PC-3 (cell line): ENCODE data around the gene RNF5. TPM values are rescaled to one million over a fixed set of nuclear protein-coding genes. Genes with fewer than 3 reads are reported as not detected.

Experiments
- ATAC-seq: fragments of 200-7000 bp; cut with Tn5 transposase; 2 replicates; pipeline ENCODE4 v1.9.1; 2020; ENCODE audit warnings: mild to moderate bottlenecking, moderate library complexity
- BruUV-seq: library from RNA; stranded (reverse); fragments of 400-500 nt; replicated peaks from 2 replicates; lab custom pipeline; 2021; lab: Mats Ljungman, UMichigan
- CTCF ChIA-PET: fragments of 300-600 bp; sonication (Branson Sonifier 250); formaldehyde crosslinking; loops from one replicate; lab custom pipeline; 2022; ENCODE audit warnings: antibody characterized with exemption; lab: Charles Lee
- POLR2A ChIA-PET: fragments of 300-600 bp; sonication (Branson Sonifier 250); formaldehyde crosslinking; loops from one replicate; lab custom pipeline; 2022; ENCODE audit warnings: antibody characterized with exemption; ENCODE audit not compliant: unreplicated experiment; lab: Charles Lee
- DNase-seq: peaks from one replicate; pipeline ENCODE4 v3.0.0-alpha.2; 2015
- H2AFZ ChIP-seq: fragments of 300-600 bp; sonication (generic); 2 replicates; pipeline ENCODE4 v1.6.0; 2016; ENCODE audit warnings: antibody characterized with exemption, low read length
- H3F3A ChIP-seq: fragments of 300-600 bp; sonication (generic); one replicate; pipeline ENCODE4 v1.6.0; 2017; ENCODE audit warnings: antibody characterized with exemption, low read length, control low read depth, mild to moderate bottlenecking; ENCODE audit not compliant: unreplicated experiment
- H3K27ac ChIP-seq: fragments of 300-600 bp; sonication (generic); 2 replicates; pipeline ENCODE4 v1.5.1; 2016; ENCODE audit warnings: mild to moderate bottlenecking, low read length
- H3K27me3 ChIP-seq: fragments of 300-600 bp; sonication (generic); 2 replicates; pipeline ENCODE4 v1.6.1; 2016; ENCODE audit warnings: low read length, mixed read lengths
- H3K36me3 ChIP-seq: fragments of 300-600 bp; sonication (generic); 2 replicates; pipeline ENCODE4 v1.6.1; 2016; ENCODE audit warnings: low read depth, mixed run types, low read length, mixed read lengths
- H3K4me1 ChIP-seq: fragments of 300-600 bp; sonication (generic); 2 replicates; pipeline ENCODE4 v1.5.1; 2016; ENCODE audit warnings: low read length; ENCODE audit not compliant: insufficient read depth
- H3K4me2 ChIP-seq: fragments of 300-600 bp; sonication (generic); 2 replicates; pipeline ENCODE4 v1.6.0; 2016; ENCODE audit warnings: low read length
- H3K4me3 ChIP-seq: fragments of 300-600 bp; sonication (generic); 2 replicates; pipeline ENCODE4 v1.5.1; 2016; ENCODE audit warnings: mild to moderate bottlenecking, low read length, mixed read lengths
- H3K79me2 ChIP-seq: fragments of 300-600 bp; sonication (generic); 2 replicates; pipeline ENCODE4 v1.6.1; 2017; ENCODE audit warnings: low read length, mixed read lengths
- H3K9ac ChIP-seq: fragments of 300-600 bp; sonication (generic); 2 replicates; pipeline ENCODE4 v1.6.0; 2016; ENCODE audit warnings: mild to moderate bottlenecking, low read length
- H3K9me2 ChIP-seq: fragments of 300-600 bp; sonication (generic); replicated peaks from 2 replicates; pipeline ENCODE4 v1.6.1; 2016; ENCODE audit warnings: mixed run types, low read length, mixed read lengths
- H3K9me3 ChIP-seq: fragments of 300-600 bp; sonication (generic); 2 replicates; pipeline ENCODE4 v1.6.1; 2016; ENCODE audit warnings: low read length, mixed read lengths
- H4K20me1 ChIP-seq: fragments of 300-600 bp; sonication (generic); 2 replicates; pipeline ENCODE4 v1.6.1; 2016; ENCODE audit warnings: low read length, mixed read lengths
- CTCF ChIP-seq: fragments of 300-600 bp; sonication (generic); conservative IDR thresholded peaks from 2 replicates; pipeline ENCODE4 v1.5.1; 2017; ENCODE audit warnings: antibody characterized with exemption, low read depth, mild to moderate bottlenecking, low read length
- EZH2 ChIP-seq: fragments of 300-600 bp; sonication (generic); IDR thresholded peaks from one replicate; pipeline ENCODE4 v1.6.1; 2017; ENCODE audit warnings: antibody characterized with exemption, mild to moderate bottlenecking, low read length; ENCODE audit not compliant: unreplicated experiment
- EZH2phosphoT487 ChIP-seq: fragments of 300-600 bp; sonication (generic); IDR thresholded peaks from 2 replicates; pipeline ENCODE4 v1.6.1; 2018; ENCODE audit warnings: mild to moderate bottlenecking, antibody characterized with exemption, low read length, borderline replicate concordance
- intact Hi-C: fragments of 100-400 bp; cut with micrococcal nuclease; formaldehyde crosslinking; loops from 2 replicates; pipeline ENCODE4 v1.9.0; 2023
- total RNA-seq: library from RNA; depleted of rRNA; stranded (reverse); fragments of >200 nt; gene quantifications from 2 replicates; pipeline ENCODE4 v1.2.3, GENCODE V29; 2014

Gene RNF5
- total RNA-seq, 1 experiment from 2014 or later, result 69.0 TPM

GRCh38 chr6:32216285-32216684 is 38.1 kb downstream of the RNF5 start:
- H3K9ac ChIP-seq, result no peak overlapping the region
- H3K9me3 ChIP-seq, result no peaks in the 10 kb centered on the region
- no TSS peak for BruUV-seq
- H3K4me1 ChIP-seq, result no peaks in the 10 kb centered on the region
- H3K36me3 ChIP-seq, result no peaks in the 10 kb centered on the region
- no peak overlapping the region for H3K4me3 ChIP-seq
- intact Hi-C loops, result no loop called here
- H2AFZ ChIP-seq, result no peak overlapping the region
- no peaks in the 10 kb centered on the region for H3K79me2 ChIP-seq
- no peak for TF ChIP-seq CTCF
- no peak for TF ChIP-seq EZH2phosphoT487
- TF ChIP-seq EZH2, result no peak
- H3F3A ChIP-seq, result no peaks in the 10 kb centered on the region
- DNase-seq, result no peak
- H3K27ac ChIP-seq, result no peak overlapping the region
- H3K4me2 ChIP-seq, result no peak overlapping the region
- H4K20me1 ChIP-seq, result no peaks in the 10 kb centered on the region
- ATAC-seq, result no peak
- POLR2A ChIA-PET, result no interaction called here
- CTCF ChIA-PET, result no interaction called here
- H3K9me2 ChIP-seq, result no peaks in the 10 kb centered on the region
- peaks cover 27% of the 10 kb centered on the region for H3K27me3 ChIP-seq

DNA sequence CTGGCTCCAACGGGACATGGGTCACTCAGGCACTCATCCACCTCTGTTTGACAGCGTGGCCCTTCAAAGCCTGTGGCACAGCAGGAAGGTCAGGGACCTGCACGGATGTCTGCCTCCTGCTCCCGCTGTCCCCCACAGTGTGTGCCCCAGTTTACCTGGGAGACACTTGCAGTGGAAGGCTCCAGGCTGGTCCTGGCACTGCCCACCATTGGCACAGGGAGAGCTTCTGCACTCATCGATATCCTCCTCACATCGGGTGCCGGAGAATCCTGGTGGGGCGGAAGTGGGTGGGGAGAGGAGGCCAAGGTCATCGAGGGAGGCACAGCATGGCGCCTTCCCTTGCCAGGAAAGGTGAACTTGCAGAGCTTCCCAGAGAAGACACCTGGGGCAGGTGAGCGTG is 38.8 kb downstream of the RNF5 start:
- no peak overlapping the region for H3K4me2 ChIP-seq
- H2AFZ ChIP-seq, result no peak overlapping the region
- no peak for TF ChIP-seq CTCF
- no peak for TF ChIP-seq EZH2phosphoT487
- no peak for TF ChIP-seq EZH2
- intact Hi-C loops, result no loop called here
- no peaks in the 10 kb centered on the region for H3K9me2 ChIP-seq
- H3K9me3 ChIP-seq, result no peaks in the 10 kb centered on the region
- no peak for DNase-seq
- CTCF ChIA-PET, result no interaction called here
- no peaks in the 10 kb centered on the region for H3K4me1 ChIP-seq
- no TSS peak for BruUV-seq
- H3K4me3 ChIP-seq, result no peak overlapping the region
- ATAC-seq, result no peak
- H3K27me3 ChIP-seq, result peaks cover 31% of the 10 kb centered on the region
- H4K20me1 ChIP-seq, result no peaks in the 10 kb centered on the region
- no peak overlapping the region for H3K9ac ChIP-seq
- POLR2A ChIA-PET, result no interaction called here
- H3K36me3 ChIP-seq, result no peaks in the 10 kb centered on the region
- no peaks in the 10 kb centered on the region for H3F3A ChIP-seq
- no peaks in the 10 kb centered on the region for H3K79me2 ChIP-seq
- H3K27ac ChIP-seq, result no peak overlapping the region

DNA sequence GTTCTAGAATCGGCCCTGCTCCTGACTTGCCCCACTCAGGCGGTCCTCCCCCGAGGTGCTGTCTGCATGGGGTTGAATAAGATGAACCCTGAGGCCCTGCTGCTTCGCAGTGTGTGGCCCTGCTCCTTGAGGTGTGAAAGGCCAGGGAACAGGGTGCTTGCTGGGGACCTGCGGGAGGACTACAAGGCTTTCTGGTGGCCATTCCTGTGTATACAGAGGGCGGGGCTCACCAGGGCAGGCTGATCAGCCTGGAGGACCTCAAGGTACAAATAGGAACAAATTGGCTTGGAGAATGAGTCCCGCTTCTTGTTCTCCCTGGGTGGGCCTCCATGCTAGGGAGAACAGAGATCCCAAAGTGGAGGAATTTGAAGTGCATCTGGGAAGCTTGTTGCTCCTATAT is 40.0 kb downstream of the RNF5 start:
- Histone ChIP-seq H3K9ac (no peak overlapping the region), H3K9me3 (no peaks in the 10 kb centered on the region), H3K4me2 (no peak overlapping the region), H2AFZ (no peak overlapping the region), H3K9me2 (no peaks in the 10 kb centered on the region), H3K79me2 (no peaks in the 10 kb centered on the region), H3K27me3 (peaks cover 31% of the 10 kb centered on the region), H4K20me1 (no peaks in the 10 kb centered on the region), H3F3A (no peaks in the 10 kb centered on the region), H3K27ac (no peak overlapping the region), H3K36me3 (no peaks in the 10 kb centered on the region), H3K4me1 (no peaks in the 10 kb centered on the region), H3K4me3 (no peak overlapping the region)
- BruUV-seq, result no TSS peak
- ChIA-PET POLR2A (no interaction called here), CTCF (no interaction called here)
- DNase-seq, result no peak
- intact Hi-C loops, result no loop called here
- TF ChIP-seq EZH2 (no peak), EZH2phosphoT487 (no peak), CTCF (no peak)
- ATAC-seq, result no peak
